Measurements from ENCODE around the gene CC2D2A. TPM values are rescaled to one million over a fixed set of nuclear protein-coding genes. Genes with fewer than 3 reads are reported as not detected.

CC2D2A gene
- total RNA-seq, 1 donor from 2014 or later: 14.0 TPM

GRCh38 chr4:15506464-15506863 is 36.8 kb downstream of the CC2D2A start:
- H3K27ac Mint-ChIP-seq (ENCODE audit: unreplicated experiment): peak overlapping the region; percentile 60
- Histone ChIP-seq H3K27ac (ENCODE audit: low read depth, low read length) (peak overlapping the region; percentile 33), H3K4me1 (ENCODE audit: insufficient read depth, low read length) (no peaks in the 10 kb centered on the region), H2AFZ (ENCODE audit: low read depth, low read length) (no peak overlapping the region), H3K9ac (ENCODE audit: low read length) (no peak overlapping the region), H3K9me3 (ENCODE audit: insufficient read depth, low read depth, low read length) (no peaks in the 10 kb centered on the region), H3K36me3 (ENCODE audit: insufficient read depth, low read length) (peaks cover 3% of the 10 kb centered on the region), H3K79me2 (ENCODE audit: insufficient read depth, low read length) (no peaks in the 10 kb centered on the region), H3K4me3 (ENCODE audit: insufficient read depth, low read depth, low read length) (no peak overlapping the region), H3K27me3 (ENCODE audit: insufficient read depth, low read length) (no peaks in the 10 kb centered on the region), H4K20me1 (ENCODE audit: insufficient read depth, low read length) (no peaks in the 10 kb centered on the region), H3K4me2 (ENCODE audit: low read length) (peak overlapping the region; percentile 26)
- no peak overlapping the region for H3K4me3 Mint-ChIP-seq (ENCODE audit: unreplicated experiment)
- TF ChIP-seq CTCF (IDR thresholded peaks at IDR 0.05; ENCODE audit: insufficient read depth, low read depth, low read length) (no peak), EZH2 (IDR thresholded peaks at IDR 0.05; ENCODE audit: insufficient read depth, low read length) (no peak)
- H3K4me1 Mint-ChIP-seq (ENCODE audit: low read depth, unreplicated experiment): peaks cover 3% of the 10 kb centered on the region
- H3K27me3 Mint-ChIP-seq (ENCODE audit: low read depth, unreplicated experiment): no peaks in the 10 kb centered on the region
- peaks cover 28% of the 10 kb centered on the region for H3K36me3 Mint-ChIP-seq (ENCODE audit: low read depth, unreplicated experiment)
- DNase-seq (ENCODE audit: low read depth) (peak; percentile 81), FAIRE-seq (no peak)
- H3K9me3 Mint-ChIP-seq (ENCODE audit: unreplicated experiment): peaks cover 5% of the 10 kb centered on the region

- Histone ChIP-seq H3K4me1 (ENCODE audit: insufficient read depth, low read length) (no peaks in the 10 kb centered on the region), H2AFZ (ENCODE audit: low read depth, low read length) (no peak overlapping the region), H3K4me3 (ENCODE audit: insufficient read depth, low read depth, low read length) (no peak overlapping the region), H3K27ac (ENCODE audit: low read depth, low read length) (no peak overlapping the region), H3K79me2 (ENCODE audit: insufficient read depth, low read length) (no peaks in the 10 kb centered on the region), H3K4me2 (ENCODE audit: low read length) (no peak overlapping the region), H3K9me3 (ENCODE audit: insufficient read depth, low read depth, low read length) (no peaks in the 10 kb centered on the region), H3K27me3 (ENCODE audit: insufficient read depth, low read length) (no peaks in the 10 kb centered on the region), H3K36me3 (ENCODE audit: insufficient read depth, low read length) (peaks cover 3% of the 10 kb centered on the region), H4K20me1 (ENCODE audit: insufficient read depth, low read length) (no peaks in the 10 kb centered on the region), H3K9ac (ENCODE audit: low read length) (no peak overlapping the region)
- no peak for FAIRE-seq
- Mint-ChIP-seq H3K4me1 (ENCODE audit: low read depth, unreplicated experiment) (peaks cover 3% of the 10 kb centered on the region), H3K27me3 (ENCODE audit: low read depth, unreplicated experiment) (no peaks in the 10 kb centered on the region), H3K27ac (ENCODE audit: unreplicated experiment) (no peak overlapping the region), H3K4me3 (ENCODE audit: unreplicated experiment) (no peak overlapping the region), H3K9me3 (ENCODE audit: unreplicated experiment) (peaks cover 5% of the 10 kb centered on the region), H3K36me3 (ENCODE audit: low read depth, unreplicated experiment) (peaks cover 30% of the 10 kb centered on the region)
- no peak for DNase-seq (ENCODE audit: low read depth)
- TF ChIP-seq CTCF (IDR thresholded peaks at IDR 0.05; ENCODE audit: insufficient read depth, low read depth, low read length): no peak
- TF ChIP-seq EZH2 (IDR thresholded peaks at IDR 0.05; ENCODE audit: insufficient read depth, low read length): no peak
These were observed 38.0 kb downstream of the CC2D2A start for GRCh38 chr4:15507679-15508078.

GRCh38 chr4:15510961-15511360 is 41.3 kb downstream of the CC2D2A start:
- Mint-ChIP-seq H3K36me3 (ENCODE audit: low read depth, unreplicated experiment) (peaks cover 28% of the 10 kb centered on the region), H3K27me3 (ENCODE audit: low read depth, unreplicated experiment) (no peaks in the 10 kb centered on the region), H3K27ac (ENCODE audit: unreplicated experiment) (no peak overlapping the region), H3K9me3 (ENCODE audit: unreplicated experiment) (peaks cover 5% of the 10 kb centered on the region), H3K4me3 (ENCODE audit: unreplicated experiment) (no peak overlapping the region), H3K4me1 (ENCODE audit: low read depth, unreplicated experiment) (peaks cover 11% of the 10 kb centered on the region)
- Histone ChIP-seq H3K79me2 (ENCODE audit: insufficient read depth, low read length) (no peaks in the 10 kb centered on the region), H2AFZ (ENCODE audit: low read depth, low read length) (no peak overlapping the region), H3K27me3 (ENCODE audit: insufficient read depth, low read length) (no peaks in the 10 kb centered on the region), H3K4me2 (ENCODE audit: low read length) (no peak overlapping the region), H4K20me1 (ENCODE audit: insufficient read depth, low read length) (no peaks in the 10 kb centered on the region), H3K9ac (ENCODE audit: low read length) (no peak overlapping the region), H3K4me3 (ENCODE audit: insufficient read depth, low read depth, low read length) (no peak overlapping the region), H3K27ac (ENCODE audit: low read depth, low read length) (no peak overlapping the region), H3K4me1 (ENCODE audit: insufficient read depth, low read length) (peaks cover 3% of the 10 kb centered on the region), H3K9me3 (ENCODE audit: insufficient read depth, low read depth, low read length) (no peaks in the 10 kb centered on the region), H3K36me3 (ENCODE audit: insufficient read depth, low read length) (no peaks in the 10 kb centered on the region)
- no peak for TF ChIP-seq CTCF (IDR thresholded peaks at IDR 0.05; ENCODE audit: insufficient read depth, low read depth, low read length)
- TF ChIP-seq EZH2 (IDR thresholded peaks at IDR 0.05; ENCODE audit: insufficient read depth, low read length): no peak
- FAIRE-seq: no peak
- no peak for DNase-seq (ENCODE audit: low read depth)

Data from astrocyte (in vitro differentiated cells and primary cell).